ENCODE measurements around the gene TCF4. TPM values are rescaled to one million over a fixed set of nuclear protein-coding genes. Genes with fewer than 3 reads are reported as not detected.

The TCF4 gene
- total and polyA plus RNA-seq, 2 of the 13 experiments (the other 11 are each of a cell fraction or from before 2014, with no cell fraction given), result not detected

- in situ Hi-C loops (cut with HindIII; ENCODE audit: extremely low pct_ligation_motif_present, low pct_unique_long_range_greater_than_20kb) (no loop called here), intact Hi-C loops (cut with micrococcal nuclease; ENCODE audit: unreplicated experiment) (no loop called here)
- Histone ChIP-seq H3K4me2 (ENCODE audit: low read depth, low read length) (no peak overlapping the region), H3K9me3 (ENCODE audit: low read length) (no peaks in the 10 kb centered on the region), H3K79me2 (ENCODE audit: insufficient read depth, low read length) (no peaks in the 10 kb centered on the region), H3K36me3 (replicated peaks in 1 of 2; ENCODE audit: control insufficient read depth in 1 of 2, insufficient read depth in 2 of 2, low read length in 2 of 2) (no peaks in the 10 kb centered on the region), H2AFZ (ENCODE audit: low read length) (no peak overlapping the region), H3K9ac (ENCODE audit: insufficient read depth, low read depth, low read length) (no peak overlapping the region), H3K4me3 (replicated peaks in 1 of 3; ENCODE audit: insufficient read depth in 1 of 3, low read depth in 2 of 3, low read length in 3 of 3) (no peak overlapping the region), H3K4me1 (ENCODE audit: insufficient read depth, low read length) (no peaks in the 10 kb centered on the region), H3K27me3 (ENCODE audit: control insufficient read depth in 1 of 2, insufficient read depth in 2 of 2, low read length in 2 of 2) (peaks cover 0 to 2% of the 10 kb centered on the region in 2 experiments; a peak in 1 of 5 replicates), H4K20me1 (ENCODE audit: insufficient read depth, low read length) (no peaks in the 10 kb centered on the region), H3K27ac (ENCODE audit: extremely low read length, insufficient read depth, low read length) (no peak overlapping the region)
- BruUV-seq (replicated peaks), result no TSS peak
- no peak for ATAC-seq
- FAIRE-seq, result no peak
- TF ChIP-seq ZNF740 (CRISPR knock-in tag; IDR thresholded peaks at IDR 0.05) (no peak), PRDM15 (CRISPR knock-in tag; IDR thresholded peaks at IDR 0.05) (no peak), NFAT5 (CRISPR knock-in tag; IDR thresholded peaks at IDR 0.05) (no peak), RFXANK (CRISPR knock-in tag; IDR thresholded peaks at IDR 0.05) (no peak), FIP1L1 (IDR thresholded peaks at IDR 0.05; ENCODE audit: borderline replicate concordance, insufficient read depth, low read depth, low read length) (no peak), ZC3H4 (CRISPR knock-in tag; IDR thresholded peaks at IDR 0.05; ENCODE audit: borderline replicate concordance) (no peak), ZNF17 (CRISPR knock-in tag; IDR thresholded peaks at IDR 0.05) (no peak), MTA1 (CRISPR knock-in tag; IDR thresholded peaks at IDR 0.05; ENCODE audit: borderline replicate concordance) (no peak), CBX2 (IDR thresholded peaks at IDR 0.05; ENCODE audit: low read depth, low read length) (no peak), CBX2 (CRISPR knock-in tag; IDR thresholded peaks at IDR 0.05; ENCODE audit: low read depth) (no peak), ZNF850 (CRISPR knock-in tag; conservative IDR thresholded peaks at IDR 0.05) (no peak), JDP2 (CRISPR knock-in tag; IDR thresholded peaks at IDR 0.05; ENCODE audit: borderline replicate concordance) (no peak), ZNF678 (CRISPR knock-in tag; IDR thresholded peaks at IDR 0.05) (no peak), NFKBIZ (CRISPR knock-in tag; IDR thresholded peaks at IDR 0.05) (no peak), STAT5B (CRISPR knock-in tag; IDR thresholded peaks at IDR 0.05) (no peak), NFRKB (IDR thresholded peaks at IDR 0.05) (no peak), HDAC6 (IDR thresholded peaks at IDR 0.05; ENCODE audit: low read depth, low read length) (no peak)
- 9% methylated on average over 6 of the region's 6 CpGs for whole genome bisulfite sequencing (ENCODE audit: low lambda C conversion rate)
- no peak for DNase-seq (ENCODE audit: low spot score)
- ChIA-PET CTCF (ENCODE audit: low intra/inter-chr PET ratio, low total read pairs) (no interaction called here), POLR2A (no interaction called here)
Observed at GRCh38 chr18:55249550-55249949, 338.4 kb downstream of the TCF4 start.

Measured in HepG2 (cell line).